ENCODE measurements around the gene MED25. TPM values are rescaled to one million over a fixed set of nuclear protein-coding genes. Genes with fewer than 3 reads are reported as not detected.

The MED25 gene
- total and polyA plus RNA-seq, 9 of the 15 experiments (the other 6 are each of a cell fraction or from before 2014, with no cell fraction given), result 4.1 to 93.9 (median 19.3) TPM

DNA sequence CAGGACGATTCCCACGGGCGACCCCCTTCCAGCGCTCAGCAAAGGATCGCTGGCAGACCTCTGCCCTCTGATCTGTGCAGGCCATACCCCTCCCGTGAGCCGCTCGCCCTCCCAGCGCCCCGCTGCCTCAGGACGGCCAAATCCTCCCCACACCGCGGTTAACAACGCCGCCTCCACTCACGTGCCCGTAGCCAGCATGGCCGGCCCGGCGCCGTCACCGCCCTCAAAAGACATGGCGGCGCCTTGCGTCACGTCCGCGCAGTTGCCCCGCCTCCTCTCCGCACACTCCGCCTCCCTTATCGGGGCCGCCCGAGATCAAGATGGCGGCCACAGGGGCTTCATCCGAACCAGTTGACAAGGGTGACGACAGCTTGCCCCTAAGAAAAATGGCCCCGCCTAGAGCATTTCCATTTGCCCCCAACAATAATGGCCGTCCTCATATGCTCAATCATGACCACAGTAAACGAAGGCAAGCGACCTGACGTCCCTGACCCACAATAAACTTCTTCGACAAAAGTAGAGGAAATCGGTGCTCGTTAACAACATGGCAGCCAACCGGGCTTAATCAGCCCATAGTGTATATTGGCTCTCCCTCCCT, 58.4 kb downstream of the MED25 start (continued):
- TF ChIP-seq, protein P1, sequence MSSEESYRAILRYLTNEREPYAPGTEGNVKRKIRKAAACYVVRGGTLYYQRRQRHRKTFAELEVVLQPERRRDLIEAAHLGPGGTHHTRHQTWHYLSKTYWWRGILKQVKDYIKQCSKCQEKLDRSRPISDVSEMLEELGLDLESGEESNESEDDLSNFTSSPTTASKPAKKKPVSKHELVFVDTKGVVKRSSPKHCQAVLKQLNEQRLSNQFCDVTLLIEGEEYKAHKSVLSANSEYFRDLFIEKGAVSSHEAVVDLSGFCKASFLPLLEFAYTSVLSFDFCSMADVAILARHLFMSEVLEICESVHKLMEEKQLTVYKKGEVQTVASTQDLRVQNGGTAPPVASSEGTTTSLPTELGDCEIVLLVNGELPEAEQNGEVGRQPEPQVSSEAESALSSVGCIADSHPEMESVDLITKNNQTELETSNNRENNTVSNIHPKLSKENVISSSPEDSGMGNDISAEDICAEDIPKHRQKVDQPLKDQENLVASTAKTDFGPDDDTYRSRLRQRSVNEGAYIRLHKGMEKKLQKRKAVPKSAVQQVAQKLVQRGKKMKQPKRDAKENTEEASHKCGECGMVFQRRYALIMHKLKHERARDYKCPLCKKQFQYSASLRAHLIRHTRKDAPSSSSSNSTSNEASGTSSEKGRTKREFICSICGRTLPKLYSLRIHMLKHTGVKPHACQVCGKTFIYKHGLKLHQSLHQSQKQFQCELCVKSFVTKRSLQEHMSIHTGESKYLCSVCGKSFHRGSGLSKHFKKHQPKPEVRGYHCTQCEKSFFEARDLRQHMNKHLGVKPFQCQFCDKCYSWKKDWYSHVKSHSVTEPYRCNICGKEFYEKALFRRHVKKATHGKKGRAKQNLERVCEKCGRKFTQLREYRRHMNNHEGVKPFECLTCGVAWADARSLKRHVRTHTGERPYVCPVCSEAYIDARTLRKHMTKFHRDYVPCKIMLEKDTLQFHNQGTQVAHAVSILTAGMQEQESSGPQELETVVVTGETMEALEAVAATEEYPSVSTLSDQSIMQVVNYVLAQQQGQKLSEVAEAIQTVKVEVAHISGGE (CRISPR knock-in tag; IDR thresholded peaks at IDR 0.05), result peak in 1 of 3 experiments; percentile 60; a peak in 1 of 6 replicates
- TF ChIP-seq ZBTB1 (CRISPR knock-in tag; IDR thresholded peaks at IDR 0.05; ENCODE audit: borderline replicate concordance, low read depth) (no peak), TAF9B (IDR thresholded peaks at IDR 0.05; ENCODE audit: partially characterized antibody) (no peak), TCFL5 (CRISPR knock-in tag; conservative IDR thresholded peaks at IDR 0.05) (0 out of 2 replicates have a peak, but pooled peaks have one; percentile 39), SP1 (CRISPR knock-in tag; IDR thresholded peaks at IDR 0.05) (peak; percentile 90), MAZ (CRISPR knock-in tag; conservative IDR thresholded peaks at IDR 0.05 in 1 of 2, IDR thresholded peaks at IDR 0.05 in 1 of 2) (peak; percentile 41 to 54), SMARCA5 (IDR thresholded peaks at IDR 0.05) (peak; percentile 76; the same call in 1 of the 2 replicates), ILF3 (IDR thresholded peaks at IDR 0.05; ENCODE audit: borderline replicate concordance) (no peak), ZFP30 (CRISPR knock-in tag; IDR thresholded peaks at IDR 0.05; ENCODE audit: borderline replicate concordance) (no peak), MCM2 (IDR thresholded peaks at IDR 0.05; ENCODE audit: low read depth) (no peak), ZNF696 (CRISPR knock-in tag; conservative IDR thresholded peaks at IDR 0.05) (no peak), NFRKB (IDR thresholded peaks at IDR 0.05; ENCODE audit: low read depth) (peak; percentile 99; the same call in 1 of the 2 replicates), CTBP1 (IDR thresholded peaks at IDR 0.05; ENCODE audit: borderline replicate concordance) (0 out of 2 replicates have a peak, but pooled peaks have one; percentile 15), RHOXF2B (CRISPR knock-in tag; conservative IDR thresholded peaks at IDR 0.05) (no peak), SIX5 (IDR thresholded peaks at IDR 0.05; ENCODE audit: borderline replicate concordance in 1 of 2, insufficient read depth in 1 of 2, low read depth in 1 of 2, low read length in 2 of 2) (peak; percentile 63 to 74; a peak in 3 of 4 replicates), SOX6 (IDR thresholded peaks at IDR 0.05) (no peak; the same call in 1 of the 2 replicates), MAFK (IDR thresholded peaks at IDR 0.05; ENCODE audit: low read length) (no peak), NFATC3 (IDR thresholded peaks at IDR 0.05) (peak; percentile 63; the same call in 1 of the 2 replicates), MEF2D (tag; conservative IDR thresholded peaks at IDR 0.05; ENCODE audit: low read depth) (peak; percentile 66; the same call in 1 of the 2 replicates), KAT2B (IDR thresholded peaks at IDR 0.05; ENCODE audit: low read depth, low read length) (no peak)
- TF ChIP-seq, protein P2, sequence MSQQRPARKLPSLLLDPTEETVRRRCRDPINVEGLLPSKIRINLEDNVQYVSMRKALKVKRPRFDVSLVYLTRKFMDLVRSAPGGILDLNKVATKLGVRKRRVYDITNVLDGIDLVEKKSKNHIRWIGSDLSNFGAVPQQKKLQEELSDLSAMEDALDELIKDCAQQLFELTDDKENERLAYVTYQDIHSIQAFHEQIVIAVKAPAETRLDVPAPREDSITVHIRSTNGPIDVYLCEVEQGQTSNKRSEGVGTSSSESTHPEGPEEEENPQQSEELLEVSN (IDR thresholded peaks at IDR 0.05; ENCODE audit: borderline replicate concordance in 1 of 2, extremely low read depth in 1 of 2, insufficient read depth in 1 of 2, insufficient read length in 1 of 2, low read depth in 1 of 2, low read length in 1 of 2, poor library complexity in 1 of 2, severe bottlenecking in 1 of 2), result no peak
- TF ChIP-seq, protein P3, sequence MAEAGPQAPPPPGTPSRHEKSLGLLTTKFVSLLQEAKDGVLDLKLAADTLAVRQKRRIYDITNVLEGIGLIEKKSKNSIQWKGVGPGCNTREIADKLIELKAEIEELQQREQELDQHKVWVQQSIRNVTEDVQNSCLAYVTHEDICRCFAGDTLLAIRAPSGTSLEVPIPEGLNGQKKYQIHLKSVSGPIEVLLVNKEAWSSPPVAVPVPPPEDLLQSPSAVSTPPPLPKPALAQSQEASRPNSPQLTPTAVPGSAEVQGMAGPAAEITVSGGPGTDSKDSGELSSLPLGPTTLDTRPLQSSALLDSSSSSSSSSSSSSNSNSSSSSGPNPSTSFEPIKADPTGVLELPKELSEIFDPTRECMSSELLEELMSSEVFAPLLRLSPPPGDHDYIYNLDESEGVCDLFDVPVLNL (CRISPR knock-in tag; IDR thresholded peaks at IDR 0.05; ENCODE audit: low read depth), result 0 out of 2 replicates have a peak, but pooled peaks have one; percentile 40

All from K562 (cell line).